Activated T-cell treated with anti-CD3 and anti-CD28 coated beads for 1 hour (primary cell): ENCODE data around the gene PRSS38.

Experiments used
- DNase-seq: peaks from one replicate; pipeline ENCODE4 v3.0.0-alpha.2; 2020; ENCODE audit warnings: low read depth

Gene PRSS38

DNA sequence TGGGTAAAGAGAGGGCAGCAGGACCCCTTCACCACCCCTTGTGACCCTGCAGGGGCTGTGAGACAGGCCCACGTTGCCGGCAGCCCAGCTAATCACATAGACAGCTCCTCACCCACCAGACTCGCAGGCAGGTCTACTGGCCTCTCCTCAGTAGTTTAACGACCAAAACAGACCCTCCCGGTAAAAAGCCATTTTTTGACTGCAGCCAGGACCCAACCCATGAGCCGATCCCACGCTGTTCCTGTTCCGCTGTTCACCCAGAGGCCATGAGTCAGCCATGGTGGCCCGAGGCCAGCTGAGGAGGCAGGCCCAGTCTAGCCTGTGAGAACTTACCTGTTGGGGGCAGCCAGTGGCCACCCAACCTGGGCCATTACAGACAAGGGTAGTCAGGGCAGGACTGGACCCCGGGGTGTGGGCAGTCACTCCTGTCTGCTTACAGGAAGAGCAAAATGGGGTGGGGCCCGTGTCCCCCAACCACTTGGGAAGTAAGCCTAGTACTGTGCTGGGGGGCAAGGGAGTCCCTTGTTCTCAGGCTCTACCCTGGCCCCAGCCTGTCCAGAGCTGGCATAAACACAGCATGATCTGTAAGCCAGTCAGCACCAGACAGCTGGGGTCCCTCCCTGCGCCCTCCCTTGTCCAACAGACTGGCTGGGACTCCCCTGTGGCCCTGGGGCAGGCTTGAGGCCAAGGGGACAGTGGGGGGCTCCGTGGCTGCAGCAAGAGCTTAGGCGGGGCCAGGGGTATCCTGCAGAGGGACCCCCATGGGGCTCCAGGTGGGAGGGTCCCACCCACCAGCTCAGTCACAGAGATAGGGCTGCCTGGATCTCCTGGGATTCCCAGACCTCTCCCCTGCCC is 70.4 kb downstream of the PRSS38 start:
- no peak for DNase-seq

DNA sequence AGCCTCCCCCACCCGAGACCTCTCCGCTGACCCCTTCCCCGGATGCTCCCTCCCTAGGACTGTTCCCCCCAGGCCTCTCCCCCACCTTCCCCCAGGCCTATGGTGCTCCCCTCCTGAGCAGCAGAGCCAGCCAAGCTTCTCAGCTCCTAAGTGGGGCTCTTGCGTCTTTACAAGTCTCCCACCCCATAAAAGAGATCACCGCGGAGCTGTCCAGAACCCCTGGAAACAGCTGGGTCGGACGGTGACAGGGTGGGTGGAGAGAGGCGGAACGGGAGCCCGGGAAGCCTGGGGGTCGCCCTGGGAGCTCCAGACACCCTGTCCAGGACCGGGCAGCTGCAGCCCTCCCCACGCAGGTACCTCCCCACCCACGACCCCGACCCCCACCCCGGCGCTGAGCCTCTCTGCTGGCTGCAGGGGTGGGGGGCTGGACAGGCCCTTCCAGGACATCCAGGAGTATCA is 71.1 kb downstream of the PRSS38 start:
- no peak for DNase-seq

DNA sequence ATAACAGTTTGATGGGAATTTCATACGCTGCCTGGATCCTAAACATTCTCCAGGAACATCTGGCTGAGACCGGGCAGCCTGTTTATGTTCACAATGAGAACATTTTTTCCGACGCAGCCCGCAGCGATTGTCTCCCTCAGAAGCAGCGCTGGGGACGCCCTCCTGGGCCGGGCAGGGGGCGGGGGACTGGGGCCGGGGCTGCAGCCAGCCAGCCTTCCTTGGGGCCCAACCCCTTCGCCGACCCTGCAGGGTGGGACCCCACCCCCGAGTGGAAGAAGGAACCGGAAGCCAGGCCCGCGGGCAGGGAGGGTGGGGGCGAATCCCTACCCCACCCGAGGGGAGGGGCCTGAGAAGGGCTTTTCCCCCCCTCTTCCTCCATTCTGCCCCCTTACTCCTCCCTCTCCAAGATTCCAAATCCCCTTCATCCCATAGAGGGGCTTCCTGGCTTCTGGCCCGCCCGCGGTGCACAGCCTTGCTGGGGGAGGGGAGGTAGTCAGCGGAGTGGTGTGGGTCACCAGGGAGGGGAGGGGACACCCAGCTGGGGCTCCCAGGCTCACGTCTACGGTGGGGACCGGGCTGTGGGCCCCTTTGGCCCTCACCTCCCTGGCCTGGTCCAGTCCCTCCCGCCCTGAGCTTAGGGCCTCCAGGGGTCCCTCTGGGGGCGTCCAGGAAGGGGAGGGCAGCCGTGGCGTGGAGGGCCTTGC is 71.7 kb downstream of the PRSS38 start:
- peak; percentile 27 for DNase-seq

DNA sequence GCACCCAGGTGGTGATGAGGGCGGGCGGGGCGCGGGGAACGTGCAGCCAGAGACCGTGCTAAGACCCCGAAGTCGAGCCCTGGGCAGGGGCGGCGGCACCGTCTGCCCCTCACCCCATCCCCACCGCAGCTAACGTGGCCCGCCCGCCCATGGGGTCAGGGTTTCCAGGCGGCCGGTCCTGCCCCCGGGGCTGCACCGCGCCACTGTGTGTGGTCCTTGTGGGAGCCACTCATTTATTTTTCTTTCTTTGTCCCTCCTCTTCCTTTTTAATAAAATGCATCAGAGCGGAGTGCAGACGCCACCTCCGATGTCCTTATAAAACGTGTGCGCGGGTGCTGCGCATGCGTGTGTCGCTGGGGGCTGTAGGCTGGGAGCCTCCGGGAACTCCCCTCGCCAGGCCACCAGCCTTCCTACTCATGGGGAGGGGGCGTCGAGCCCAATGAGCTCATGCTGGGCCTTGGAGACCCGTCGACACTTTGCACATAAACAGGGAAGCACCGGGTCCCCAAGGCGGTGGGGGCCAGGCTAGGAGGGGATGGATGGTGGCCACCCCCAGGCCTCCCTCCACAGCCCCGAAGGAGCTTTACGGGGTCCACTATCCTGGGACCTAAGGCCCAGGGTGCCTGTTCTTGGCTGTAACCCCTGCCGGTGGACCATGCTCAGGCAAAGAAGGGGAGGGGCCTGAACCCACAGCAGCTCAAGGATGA is 72.4 kb downstream of the PRSS38 start:
- no peak for DNase-seq

DNA sequence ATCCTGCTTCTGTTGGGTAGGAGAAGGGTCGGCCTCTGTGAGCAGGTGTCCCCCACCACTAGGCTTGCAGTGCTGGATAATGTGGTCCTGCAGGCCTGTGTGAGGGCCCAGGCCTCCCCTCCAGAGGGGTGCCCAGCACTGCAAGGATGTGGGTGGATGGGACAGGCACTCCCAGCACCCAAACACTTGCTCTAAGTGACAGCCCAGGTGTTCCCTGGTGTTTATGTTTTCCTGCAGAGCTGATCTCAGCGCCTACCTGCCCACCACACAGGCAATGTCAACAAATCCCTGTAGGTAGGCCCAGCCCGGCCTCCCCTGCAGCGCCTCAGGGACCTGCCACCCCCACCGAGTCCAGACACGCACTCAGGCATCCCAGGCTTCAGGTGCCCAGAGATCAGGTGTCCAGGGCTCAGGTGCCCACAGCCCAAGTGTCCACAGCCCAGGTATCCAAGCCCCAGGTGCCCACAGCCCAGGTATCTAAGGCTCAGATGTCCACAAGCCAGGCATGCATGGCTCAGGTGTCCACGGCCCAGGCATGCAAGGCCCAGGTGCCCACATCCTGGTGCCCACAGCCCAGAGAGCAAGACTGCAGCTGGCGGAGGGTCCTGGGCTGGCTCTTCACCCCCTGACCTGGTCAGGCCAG is 73.0 kb downstream of the PRSS38 start:
- no peak for DNase-seq

DNA sequence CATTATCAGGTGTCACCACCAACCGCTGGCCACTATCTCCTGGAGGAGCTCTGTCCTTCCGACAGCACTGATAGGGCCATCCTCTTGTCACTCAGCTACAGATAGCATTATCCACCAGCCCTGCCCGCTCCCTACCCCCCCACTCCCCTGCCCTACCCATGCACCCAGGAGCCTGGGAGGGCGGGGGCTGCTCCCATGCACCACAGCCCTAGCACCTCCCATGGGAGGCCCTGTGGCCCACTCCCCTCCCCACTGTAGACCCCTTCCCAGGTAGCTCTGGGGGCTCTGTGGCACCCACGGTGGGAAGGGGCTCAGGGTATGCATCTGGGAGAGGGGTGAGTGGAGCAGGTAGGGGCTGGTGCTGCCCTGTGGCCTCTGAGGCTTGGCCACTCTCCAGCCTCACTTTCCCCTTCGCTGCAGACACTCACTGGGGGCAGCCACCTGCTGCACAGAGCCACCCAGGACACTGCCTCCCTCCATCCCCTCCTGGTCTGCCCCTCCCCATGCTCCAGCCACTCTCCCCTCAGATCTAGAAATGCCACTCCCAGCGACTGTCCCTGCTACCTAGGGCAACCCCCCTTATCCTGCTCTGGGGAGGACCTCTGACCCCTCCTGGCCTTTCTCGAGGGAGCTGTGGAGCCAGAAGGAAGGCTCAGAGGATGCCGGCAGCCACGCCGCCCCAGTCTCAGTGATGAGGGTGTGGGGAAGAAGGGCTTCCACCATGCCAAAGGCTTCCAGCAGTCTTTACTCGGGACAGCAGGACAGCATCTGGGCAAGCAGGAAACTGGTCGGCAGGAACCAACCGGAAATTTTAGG is 73.8 kb downstream of the PRSS38 start:
- no peak for DNase-seq

DNA sequence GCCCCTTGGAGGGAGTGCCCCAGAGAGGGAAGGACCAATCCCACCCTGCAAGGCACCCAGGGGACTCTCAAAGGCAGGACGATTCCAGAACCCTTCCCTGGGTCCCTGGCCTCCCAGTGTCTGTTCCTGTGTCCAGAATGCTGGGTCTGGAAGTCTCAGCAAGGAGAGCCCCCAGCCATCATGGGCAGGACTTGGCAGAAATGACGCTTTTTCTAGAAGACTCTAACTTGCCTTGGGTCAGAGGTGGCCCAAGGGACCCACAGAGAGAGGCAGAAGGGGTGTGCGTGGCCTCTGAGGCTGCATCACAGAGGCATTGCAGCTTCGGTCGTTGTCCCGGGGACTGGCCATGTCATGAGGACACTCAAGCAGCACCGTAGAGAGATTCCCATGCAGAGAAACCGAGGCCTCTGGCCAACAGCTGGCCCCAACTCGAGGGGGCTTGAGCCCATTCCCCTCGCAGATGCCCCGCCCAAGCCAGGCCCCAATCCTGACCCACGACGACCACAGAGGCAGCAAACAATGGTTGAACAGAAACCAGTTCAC is 74.5 kb downstream of the PRSS38 start:
- no peak for DNase-seq

DNA sequence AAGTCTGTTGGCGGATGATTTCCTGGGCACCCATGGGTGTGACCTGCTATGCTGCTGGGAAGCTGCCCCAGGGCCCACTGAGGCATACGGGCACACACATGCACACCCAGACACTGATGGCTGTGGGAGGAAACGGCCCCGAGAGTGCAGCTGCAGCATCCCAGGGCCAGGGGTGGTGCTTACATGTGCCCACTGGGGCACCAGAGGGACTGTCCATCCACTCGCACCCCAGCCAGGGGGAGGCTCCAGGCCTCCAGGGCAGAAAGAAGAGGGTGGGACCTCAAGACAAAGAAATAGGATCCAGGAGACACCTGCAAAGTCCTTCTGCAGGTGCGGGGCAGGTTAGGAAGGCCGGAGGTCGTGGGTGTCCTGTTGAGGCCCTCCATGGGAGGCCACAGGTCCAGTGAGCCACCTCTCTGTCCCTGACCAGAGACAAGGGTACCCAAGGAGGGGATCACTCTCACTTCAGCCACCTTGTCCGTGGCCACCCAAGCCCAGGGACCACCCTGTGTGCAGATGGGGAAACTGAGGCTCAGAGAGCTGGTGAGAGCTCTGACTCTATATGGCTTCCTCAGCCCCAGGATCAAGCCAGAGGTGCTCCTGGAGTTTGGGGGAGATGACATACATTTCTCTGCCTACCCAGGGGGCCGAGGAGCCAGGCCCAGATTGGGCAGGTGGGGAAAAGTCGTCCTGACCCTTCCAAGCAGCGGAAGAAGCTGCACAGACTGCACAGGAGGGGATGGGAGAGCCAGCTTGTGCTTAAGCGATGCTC is 75.2 kb downstream of the PRSS38 start:
- DNase-seq, result no peak

DNA sequence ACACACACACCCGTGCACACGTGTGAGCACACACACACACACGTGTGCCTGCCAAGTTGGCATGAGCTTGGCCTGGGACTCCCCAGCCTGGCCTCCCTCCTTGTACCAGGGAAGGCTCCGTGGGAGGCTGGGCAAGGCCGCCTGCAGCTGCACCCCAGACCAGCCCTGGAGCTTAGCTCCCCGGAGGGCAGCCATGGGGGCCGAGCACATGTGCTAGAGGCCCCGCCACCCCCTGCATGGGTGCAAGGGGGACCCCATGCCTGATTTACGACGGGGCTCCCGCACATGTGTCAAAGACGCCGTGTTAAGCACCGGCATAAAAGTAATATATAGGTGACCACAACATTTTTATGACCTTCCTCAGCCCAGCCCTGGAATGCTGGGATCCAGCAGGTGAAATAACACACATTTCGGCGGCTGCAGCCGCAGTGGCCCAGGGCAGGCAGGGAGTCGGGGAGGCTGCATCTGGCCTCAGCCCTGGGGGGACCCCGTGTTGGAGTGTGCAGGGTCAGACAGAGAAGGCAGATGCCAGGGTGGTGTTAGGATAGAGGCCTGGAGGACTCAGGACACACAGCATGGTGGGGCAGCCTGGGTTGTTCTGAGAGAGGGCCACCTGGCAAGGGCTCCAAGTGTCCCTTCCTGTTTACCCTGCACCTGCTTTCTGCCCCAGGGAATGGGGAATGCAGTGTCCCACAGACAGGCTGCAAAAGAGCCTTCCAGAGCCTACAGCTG is 75.9 kb downstream of the PRSS38 start:
- DNase-seq, result no peak

DNA sequence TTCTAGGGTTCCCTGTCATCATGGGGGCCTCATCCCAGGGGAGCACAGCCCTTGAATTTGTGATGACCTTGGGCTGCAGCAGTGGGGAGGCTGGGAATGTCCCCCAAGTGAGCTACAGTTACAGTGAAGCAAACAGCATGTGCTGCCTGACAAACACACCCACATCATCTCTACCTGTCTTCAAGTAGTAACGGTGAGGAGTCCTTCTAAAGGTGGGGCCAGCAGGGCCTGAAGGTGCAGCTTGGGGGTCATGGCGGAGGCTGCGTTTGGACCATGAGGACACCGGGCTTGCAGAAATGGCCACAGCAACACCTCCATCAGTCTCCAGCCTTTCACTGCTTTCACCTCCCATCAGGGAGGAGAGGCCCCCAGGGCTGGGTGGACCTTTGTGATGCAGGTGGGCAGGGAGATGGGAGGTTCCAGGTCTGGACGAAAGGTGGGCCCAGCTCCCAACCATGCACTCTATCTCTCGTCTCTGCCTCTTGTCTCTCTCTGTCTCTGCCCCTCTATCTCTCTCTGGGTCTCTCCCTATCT is 76.5 kb downstream of the PRSS38 start:
- DNase-seq, result no peak

DNA sequence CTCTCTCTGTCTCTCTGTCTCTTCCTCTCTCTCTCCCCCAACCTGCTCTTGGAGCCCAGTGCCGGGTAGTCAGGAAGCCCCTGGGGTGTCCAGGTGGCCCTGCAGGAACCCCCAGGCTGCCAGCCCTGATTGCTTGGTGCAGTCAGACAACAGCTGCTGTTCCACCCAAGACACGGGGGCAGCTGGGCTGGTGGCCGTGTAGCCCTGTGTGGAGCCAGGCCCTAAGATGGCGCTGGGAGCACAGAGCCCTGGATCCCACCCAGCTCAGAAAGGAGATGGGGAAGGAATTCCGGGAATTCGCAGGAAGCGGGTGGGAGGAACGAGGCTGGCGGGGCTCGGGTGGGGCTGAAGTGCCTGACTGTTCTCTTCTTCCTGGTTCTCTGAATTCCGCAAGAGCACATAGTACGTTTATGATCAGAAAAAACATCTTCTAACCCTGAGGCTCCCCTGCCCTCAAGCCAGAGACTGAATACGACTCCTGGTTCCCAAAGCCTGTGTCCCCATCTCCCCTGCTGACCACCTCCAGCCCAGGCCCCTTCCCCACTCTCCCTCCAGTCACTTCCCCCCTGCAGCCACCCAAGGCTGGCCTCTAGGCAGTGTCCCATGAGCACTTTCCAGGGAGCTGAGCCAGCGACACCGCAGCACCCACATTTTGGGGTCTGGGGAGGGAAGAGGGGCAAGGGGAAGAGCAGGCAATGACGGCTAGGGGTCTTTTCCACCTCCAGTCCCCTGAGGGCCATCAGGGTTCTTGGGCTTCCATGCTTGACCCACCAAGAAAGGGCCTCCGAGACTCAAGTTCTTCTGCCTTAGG is 77.2 kb downstream of the PRSS38 start:
- no peak for DNase-seq

DNA sequence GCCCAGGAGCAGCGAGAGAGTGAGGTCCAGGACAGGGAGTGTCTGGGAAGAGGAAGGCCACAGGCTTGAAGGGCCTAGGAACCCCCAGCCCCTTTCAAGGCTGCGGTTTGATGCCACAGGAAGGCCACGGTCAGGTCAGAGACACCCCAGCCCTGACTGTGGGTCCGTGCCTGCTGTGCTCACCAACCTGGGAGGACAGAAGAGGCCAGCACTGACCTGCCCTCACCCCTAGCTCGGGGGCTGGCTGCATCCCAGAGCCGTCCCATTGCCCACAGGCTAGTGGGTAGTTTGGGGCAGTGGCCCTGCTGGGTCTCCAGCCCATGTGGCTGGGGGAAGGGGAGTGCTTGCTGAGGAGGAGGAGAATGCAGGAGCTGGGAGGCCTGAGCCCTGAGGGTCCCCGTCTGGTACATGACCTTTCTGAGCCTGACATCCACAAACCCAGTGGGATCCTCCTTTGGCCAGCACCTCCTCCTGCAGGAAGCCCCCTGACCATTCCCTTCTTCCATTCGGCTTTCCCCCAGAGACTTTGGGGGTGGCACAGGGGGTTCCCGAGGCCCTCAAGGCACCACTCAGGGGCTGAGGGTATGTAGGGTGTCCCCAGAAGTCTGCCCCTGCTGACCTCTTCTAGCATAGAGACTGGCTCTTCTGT is 77.9 kb downstream of the PRSS38 start:
- DNase-seq, result no peak

DNA sequence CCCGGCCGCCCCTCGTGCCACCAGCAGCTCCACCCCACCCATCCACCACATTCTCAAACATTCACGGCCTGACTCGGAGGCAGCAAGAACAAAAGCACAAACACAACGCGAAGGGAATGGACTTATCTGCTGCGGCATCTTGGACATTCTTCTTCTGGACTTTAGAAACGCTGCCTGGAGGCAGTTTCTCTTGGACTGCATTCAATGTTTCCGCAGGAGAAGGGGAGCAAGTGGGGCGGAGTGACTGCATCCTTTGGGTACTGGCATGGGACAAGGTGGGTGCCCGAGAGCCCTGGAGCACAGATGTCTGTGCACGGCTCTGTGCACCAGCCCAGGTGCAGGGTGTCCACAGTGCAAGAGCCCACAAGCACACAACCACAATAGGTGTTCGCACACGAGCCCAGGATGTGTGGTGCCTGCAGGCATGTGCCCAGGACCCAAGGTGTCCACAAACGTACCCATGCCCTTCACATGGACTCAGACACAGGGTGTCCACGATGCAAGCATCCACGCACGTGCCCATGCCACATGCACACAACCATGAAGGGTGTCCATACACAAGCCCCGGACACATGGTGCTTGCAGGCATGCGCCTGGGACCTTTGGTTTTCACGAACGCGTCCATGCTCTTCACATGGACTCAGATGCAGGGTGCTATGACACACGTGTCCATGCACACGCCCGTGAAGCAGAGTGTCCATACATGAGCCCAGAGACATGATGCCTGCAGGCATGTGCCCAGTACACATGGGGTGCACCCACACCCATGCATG is 78.7 kb downstream of the PRSS38 start:
- no peak for DNase-seq

DNA sequence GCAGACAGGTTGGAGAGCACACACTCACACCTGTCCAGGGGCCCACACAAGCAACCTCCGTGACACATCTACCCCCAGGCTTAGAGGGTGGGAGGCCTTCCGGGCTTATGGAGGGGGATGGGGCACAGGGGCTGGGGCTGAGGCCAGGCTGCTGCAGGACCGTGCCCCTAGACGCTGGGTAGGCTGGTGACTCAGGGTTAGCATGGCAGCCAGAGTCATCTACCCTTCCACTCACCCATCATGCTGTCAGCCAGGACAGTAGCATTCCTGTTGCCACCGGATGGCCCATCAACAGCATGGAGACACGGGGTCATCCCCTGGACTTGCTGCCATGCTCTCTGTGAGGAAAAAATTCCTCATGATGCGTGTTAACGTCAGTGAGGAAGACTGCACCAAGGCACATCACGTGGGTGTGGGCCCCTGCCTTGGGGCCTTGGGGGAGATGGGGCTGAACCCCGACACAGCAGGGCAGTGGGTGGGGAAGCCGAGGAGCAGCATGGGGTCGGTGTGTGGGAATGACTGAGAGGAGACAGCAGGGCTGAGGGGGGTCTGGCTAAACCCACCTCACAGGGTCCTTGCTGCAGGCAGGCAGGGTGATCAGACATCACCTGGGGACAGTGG is 79.5 kb downstream of the PRSS38 start:
- no peak for DNase-seq
